ENCODE data around the gene ZNF365. TPM values are rescaled to one million over a fixed set of nuclear protein-coding genes. Genes with fewer than 3 reads are reported as not detected.
A peak's percentile ranks its signal among the peaks of the same experiment; 100 is the strongest.

ZNF365 gene
- total RNA-seq, 1 experiment from 2014 or later, result 22.8 TPM

DNA sequence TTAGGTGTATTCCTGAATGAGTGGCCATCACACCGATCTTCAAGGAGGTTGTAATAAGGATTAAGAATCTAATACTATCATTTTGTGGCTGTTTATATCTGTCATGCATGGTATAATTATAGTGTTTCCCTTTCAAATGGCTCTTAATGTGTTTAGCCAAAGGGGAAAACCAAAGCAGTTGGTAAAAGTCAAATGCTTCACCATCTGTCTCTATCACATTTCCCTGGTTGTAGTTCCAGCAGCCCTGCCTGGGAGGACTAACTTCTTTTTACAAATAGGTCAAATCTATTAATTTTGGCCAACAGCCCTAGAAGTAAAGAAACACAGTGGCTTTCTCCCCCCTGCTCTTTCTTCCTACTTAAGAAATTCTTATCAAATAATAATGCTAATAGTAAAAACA lies 56.7 kb downstream of the ZNF365 start:
- no peak for TF ChIP-seq CTCF (IDR thresholded peaks at IDR 0.05)
- no peak for TF ChIP-seq SIN3A (IDR thresholded peaks at IDR 0.05; ENCODE audit: borderline replicate concordance, insufficient read depth, low read depth, low read length)
- no peak for TF ChIP-seq POLR2AphosphoS5 (IDR thresholded peaks at IDR 0.05; ENCODE audit: low read depth, low read length)
- no peak for TF ChIP-seq TCF7L2 (IDR thresholded peaks at IDR 0.05; ENCODE audit: low read depth, low read length)
- no peak for TF ChIP-seq REST (IDR thresholded peaks at IDR 0.05; ENCODE audit: insufficient read depth in 1 of 2, low read depth in 2 of 2, low read length in 1 of 2)
- Histone ChIP-seq H3K27me3 (ENCODE audit: control insufficient read depth, insufficient read depth, low read length) (no peaks in the 10 kb centered on the region), H3K9me3 (ENCODE audit: control insufficient read depth, insufficient read depth, low read depth, low read length) (no peaks in the 10 kb centered on the region; the same call in 1 of the 2 replicates), H3K27ac (ENCODE audit: low read length) (0 out of 2 replicates have a peak overlapping the region, but pooled peaks have one; percentile 9), H3K4me1 (ENCODE audit: control insufficient read depth, insufficient read depth, low read length) (peaks cover 22% of the 10 kb centered on the region), H3K4me3 (ENCODE audit: low read depth in 2 of 2, low read length in 2 of 2) (no peak overlapping the region), H3K36me3 (ENCODE audit: control insufficient read depth, insufficient read depth, low read length) (no peaks in the 10 kb centered on the region)
- ChIA-PET POLR2A (no interaction called here), CTCF (interaction anchor here (0.6 kb wide), 1 partner anchor 104 kb away, joined by 3 read pairs; no protein-coding TSS in a partner anchor)
- no peak for DNase-seq (ENCODE audit: low read depth, low spot score)
- intact Hi-C loops (cut with micrococcal nuclease; ENCODE audit: unreplicated experiment) (no loop called here), in situ Hi-C loops (cut with HindIII; ENCODE audit: low pct_unique_long_range_greater_than_20kb, low sequenced_read_pairs) (no loop called here)
- ATAC-seq, result no peak
- BruUV-seq (replicated peaks), result no TSS peak

DNA sequence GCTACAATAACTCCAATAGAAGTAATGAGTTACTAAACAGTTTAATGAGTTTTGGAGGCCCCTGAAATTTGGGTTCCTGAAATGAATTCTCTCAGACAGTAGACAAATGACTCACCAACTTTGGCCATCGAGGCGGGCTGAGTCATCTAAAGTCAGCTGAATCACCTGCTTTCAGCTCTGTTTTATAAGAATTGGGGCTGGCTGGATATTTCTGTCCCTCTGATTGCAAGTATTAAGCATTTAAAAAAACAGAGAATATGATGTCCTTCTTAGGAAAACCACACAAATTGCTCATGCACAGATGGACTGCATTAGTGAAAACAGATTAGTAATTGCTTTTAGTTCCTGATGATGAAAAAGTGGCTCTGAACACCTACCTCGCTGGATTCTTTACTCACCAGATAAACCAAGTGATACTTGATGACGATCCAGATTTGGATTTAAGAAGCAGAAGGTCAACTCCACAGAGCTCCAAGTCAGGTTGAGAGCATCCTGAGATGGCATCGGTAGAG lies 59.1 kb downstream of the ZNF365 start:
- BruUV-seq (replicated peaks), result no TSS peak
- H3K4me1 ChIP-seq (ENCODE audit: control insufficient read depth, insufficient read depth, low read length), result peaks cover 22% of the 10 kb centered on the region
- TF ChIP-seq POLR2AphosphoS5 (IDR thresholded peaks at IDR 0.05; ENCODE audit: low read depth, low read length), result no peak
- H3K27me3 ChIP-seq (ENCODE audit: control insufficient read depth, insufficient read depth, low read length), result no peaks in the 10 kb centered on the region
- intact Hi-C loops (cut with micrococcal nuclease; ENCODE audit: unreplicated experiment) (no loop called here), in situ Hi-C loops (cut with HindIII; ENCODE audit: low pct_unique_long_range_greater_than_20kb, low sequenced_read_pairs) (no loop called here)
- no peaks in the 10 kb centered on the region; the same call in 1 of the 2 replicates for H3K9me3 ChIP-seq (ENCODE audit: control insufficient read depth, insufficient read depth, low read depth, low read length)
- POLR2A ChIA-PET, result no interaction called here
- no peaks in the 10 kb centered on the region for H3K36me3 ChIP-seq (ENCODE audit: control insufficient read depth, insufficient read depth, low read length)
- DNase-seq (ENCODE audit: low read depth, low spot score), result peak; percentile 69
- H3K27ac ChIP-seq (ENCODE audit: low read length), result peak overlapping the region; percentile 69
- ATAC-seq, result peak; percentile 77
- CTCF ChIA-PET, result no interaction called here
- H3K4me3 ChIP-seq (ENCODE audit: low read depth in 2 of 2, low read length in 2 of 2), result no peak overlapping the region

GRCh38 chr10:62433901-62434300 lies 59.7 kb downstream of the ZNF365 start:
- Histone ChIP-seq H3K36me3 (ENCODE audit: control insufficient read depth, insufficient read depth, low read length) (no peaks in the 10 kb centered on the region), H3K27ac (ENCODE audit: low read length) (peak overlapping the region; percentile 25; the same call in 1 of the 2 replicates), H3K4me1 (ENCODE audit: control insufficient read depth, insufficient read depth, low read length) (peaks cover 22% of the 10 kb centered on the region), H3K27me3 (ENCODE audit: control insufficient read depth, insufficient read depth, low read length) (no peaks in the 10 kb centered on the region), H3K9me3 (ENCODE audit: control insufficient read depth, insufficient read depth, low read depth, low read length) (no peaks in the 10 kb centered on the region; the same call in 1 of the 2 replicates), H3K4me3 (ENCODE audit: low read depth in 2 of 2, low read length in 2 of 2) (no peak overlapping the region)
- POLR2A ChIA-PET, result no interaction called here
- TF ChIP-seq REST (IDR thresholded peaks at IDR 0.05; ENCODE audit: insufficient read depth in 1 of 2, low read depth in 2 of 2, low read length in 1 of 2) (no peak), SIN3A (IDR thresholded peaks at IDR 0.05; ENCODE audit: borderline replicate concordance, insufficient read depth, low read depth, low read length) (no peak), TCF7L2 (IDR thresholded peaks at IDR 0.05; ENCODE audit: low read depth, low read length) (no peak), POLR2AphosphoS5 (IDR thresholded peaks at IDR 0.05; ENCODE audit: low read depth, low read length) (no peak), CTCF (IDR thresholded peaks at IDR 0.05) (no peak)
- ATAC-seq (no peak), DNase-seq (ENCODE audit: low read depth, low spot score) (no peak)
- in situ Hi-C loops (cut with HindIII; ENCODE audit: low pct_unique_long_range_greater_than_20kb, low sequenced_read_pairs) (no loop called here), intact Hi-C loops (cut with micrococcal nuclease; ENCODE audit: unreplicated experiment) (no loop called here)
- CTCF ChIA-PET, result no interaction called here
- no TSS peak for BruUV-seq (replicated peaks)

All from Panc1 (cell line).